ENCODE measurements around the gene CCR7.
"Not testable (repeated sequence)": the region's sequence is repeated elsewhere in the genome, so short reads cannot be mapped to it uniquely, and the experiment has no call there.

Gene CCR7

GRCh38 chr17:40577611-40578065 is 12.4 kb upstream of the CCR7 start:
- H3K4me3 ChIP-seq (ENCODE audit: low read depth, low read length), result no peak overlapping the region
- TF ChIP-seq CTCF (IDR thresholded peaks at IDR 0.05; ENCODE audit: borderline replicate concordance, insufficient read depth, low read depth, low read length), result no peak

DNA sequence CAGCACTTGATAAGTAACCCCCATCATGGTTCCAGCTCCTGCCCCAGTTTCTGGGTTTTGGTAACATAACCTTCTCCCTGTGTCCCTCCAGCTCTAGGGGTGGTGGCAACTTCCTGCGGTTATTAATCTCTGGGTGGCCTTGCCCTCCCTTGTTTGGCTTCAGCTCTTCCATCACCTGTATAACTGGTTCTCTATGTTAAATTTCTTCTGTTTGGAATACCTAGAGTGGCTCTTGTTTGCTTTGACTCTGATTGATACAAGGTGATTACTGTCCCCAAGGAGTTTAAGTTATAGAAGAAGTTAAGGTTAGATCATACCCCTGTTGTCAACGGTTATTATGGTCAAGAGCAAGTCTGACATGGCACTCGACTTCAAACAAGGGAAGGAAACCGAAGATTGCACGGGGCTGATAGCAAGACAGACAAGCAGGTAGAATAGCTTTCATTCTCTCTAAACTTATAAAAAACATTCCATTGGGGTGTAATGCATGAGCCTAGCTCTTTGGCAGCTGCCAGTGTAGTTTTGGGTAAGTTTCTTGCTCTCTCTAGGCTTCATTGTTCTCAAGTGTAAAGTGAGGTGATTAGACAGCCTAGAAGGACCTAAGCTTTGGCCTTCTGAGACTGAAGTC is 11.0 kb upstream of the CCR7 start:
- no peak for TF ChIP-seq CTCF (IDR thresholded peaks at IDR 0.05; ENCODE audit: borderline replicate concordance, insufficient read depth, low read depth, low read length)
- no peak overlapping the region for H3K4me3 ChIP-seq (ENCODE audit: low read depth, low read length)

DNA sequence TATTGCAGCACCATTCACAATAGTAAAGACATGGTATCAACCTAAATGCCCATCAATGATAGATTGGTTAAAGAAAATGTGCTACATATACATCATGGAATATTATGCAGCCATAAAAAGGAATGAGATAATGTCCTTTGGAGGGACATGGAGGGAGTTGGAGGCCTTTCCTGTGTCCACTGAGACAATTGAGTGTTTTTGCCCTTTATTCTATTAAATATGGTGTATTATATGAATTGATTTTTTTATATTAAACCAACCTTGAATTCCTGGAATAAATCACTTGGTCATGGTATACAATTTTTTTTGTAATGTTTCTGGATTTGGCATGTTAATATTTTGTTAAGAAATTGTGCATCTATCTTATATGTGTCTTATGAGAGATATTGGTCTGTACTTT is 9.0 kb upstream of the CCR7 start:
- TF ChIP-seq CTCF (IDR thresholded peaks at IDR 0.05; ENCODE audit: borderline replicate concordance, insufficient read depth, low read depth, low read length), result no peak
- H3K4me3 ChIP-seq (ENCODE audit: low read depth, low read length), result no peak overlapping the region

DNA sequence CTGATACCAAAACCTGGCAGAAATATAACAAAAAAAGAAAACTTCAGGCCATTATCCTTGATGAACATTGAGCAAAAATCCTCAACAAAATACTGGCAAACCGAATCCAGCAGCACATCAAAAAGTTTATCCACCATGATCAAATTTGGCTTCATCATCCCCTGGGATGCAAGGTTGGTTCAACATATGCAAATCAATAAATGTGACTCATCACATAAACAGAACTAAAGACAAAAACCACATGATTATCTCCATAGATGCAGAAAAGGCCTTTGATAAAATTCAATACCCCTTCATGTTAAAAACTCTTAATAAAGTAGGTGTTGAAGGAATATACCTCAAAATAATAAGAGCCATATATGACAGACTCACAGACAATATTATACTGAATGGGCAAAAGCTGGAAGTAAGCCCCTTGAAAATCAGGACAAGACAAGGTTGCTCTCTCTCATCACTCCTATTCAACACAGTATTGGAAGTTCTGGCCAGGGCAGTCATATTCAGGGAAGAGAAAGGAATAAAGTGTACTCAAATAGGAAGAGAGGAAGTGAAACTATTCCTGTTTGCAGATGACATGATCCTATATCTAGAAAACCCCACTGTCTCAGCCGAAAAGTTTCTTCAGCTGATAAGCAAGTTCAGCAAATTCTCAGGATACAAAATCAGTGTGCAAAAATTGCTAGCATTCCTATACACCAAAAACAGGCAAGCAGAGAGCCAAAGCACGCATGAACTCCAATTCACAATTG is 7.1 kb upstream of the CCR7 start:
- not testable (repeated sequence) for H3K4me3 ChIP-seq (ENCODE audit: low read depth, low read length)

GRCh38 chr17:40568074-40568836 is 3.0 kb upstream of the CCR7 start:
- H3K4me3 ChIP-seq (ENCODE audit: low read depth, low read length), result no peak overlapping the region
- no peak for TF ChIP-seq CTCF (IDR thresholded peaks at IDR 0.05; ENCODE audit: borderline replicate concordance, insufficient read depth, low read depth, low read length)

DNA sequence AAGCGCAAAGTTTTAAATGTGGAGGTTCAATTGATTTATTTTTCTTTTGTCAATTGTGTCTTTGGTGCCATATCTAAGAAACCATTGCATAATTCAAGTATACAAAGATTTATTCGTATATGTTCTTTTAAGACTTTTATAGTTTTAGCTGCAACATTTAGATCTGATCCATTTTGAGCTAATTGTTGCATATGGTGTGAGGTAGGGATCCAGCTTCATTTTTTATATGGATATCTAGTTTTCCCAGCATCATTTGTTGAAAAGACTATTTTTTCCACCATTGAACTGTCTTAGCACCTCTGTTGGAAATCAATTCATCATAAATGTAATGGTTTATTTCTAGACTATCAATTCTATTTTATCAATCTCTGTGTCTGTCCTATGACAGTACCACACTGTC is 2.1 kb upstream of the CCR7 start:
- no peak for TF ChIP-seq CTCF (IDR thresholded peaks at IDR 0.05; ENCODE audit: borderline replicate concordance, insufficient read depth, low read depth, low read length)
- H3K4me3 ChIP-seq (ENCODE audit: low read depth, low read length), result no peak overlapping the region

DNA sequence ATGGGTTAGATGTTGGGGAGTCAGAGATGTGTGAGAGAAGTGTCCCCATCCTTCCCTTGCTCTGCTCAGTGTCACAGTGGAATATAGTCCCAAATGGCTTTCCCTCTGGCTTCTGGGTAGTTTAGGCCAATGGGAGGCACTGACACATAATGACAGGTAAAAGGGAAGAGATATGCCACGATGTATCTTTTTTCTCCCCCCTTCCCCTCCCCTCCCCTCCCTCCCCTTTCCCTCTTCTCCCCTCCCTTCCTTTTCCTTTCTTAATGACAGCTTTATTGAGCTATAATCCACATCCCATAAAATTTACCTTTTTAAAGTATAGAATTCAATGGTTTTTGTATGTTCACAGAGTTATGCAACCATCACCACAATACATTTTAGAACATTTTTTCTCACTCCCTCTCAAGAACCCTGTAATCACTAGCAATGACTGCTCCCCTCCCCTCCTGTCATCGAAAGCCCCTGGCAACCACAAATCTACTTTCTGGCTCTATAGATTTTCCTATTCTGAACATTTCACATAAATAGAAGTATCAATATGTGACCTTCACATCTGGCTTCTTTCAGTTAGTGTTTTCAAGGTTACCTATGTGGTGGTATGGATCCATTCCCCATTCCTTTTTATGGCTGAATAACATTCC is 617 bp upstream of the CCR7 start:
- H3K4me3 ChIP-seq (ENCODE audit: low read depth, low read length), result no peak overlapping the region
- TF ChIP-seq CTCF (IDR thresholded peaks at IDR 0.05; ENCODE audit: borderline replicate concordance, insufficient read depth, low read depth, low read length), result no peak
